HG03280 (cell line): ENCODE results near the gene MEGF11.
A peak's percentile ranks its signal among the peaks of the same experiment; 100 is the strongest.
"Not testable (repeated sequence)": the region's sequence is repeated elsewhere in the genome, so short reads cannot be mapped to it uniquely, and the experiment has no call there.

Experiments used
- ATAC-seq: cut with Tn5 transposase; IDR thresholded peaks from one replicate; pipeline ENCODE4 v1.9.1; 2021; ENCODE audit warnings: mild to moderate bottlenecking, moderate library complexity; ENCODE audit not compliant: unreplicated experiment

MEGF11 gene

GRCh38 chr15:65869954-65870871 is 383.3 kb downstream of the MEGF11 start:
- ATAC-seq, result no peak

GRCh38 chr15:65869126-65869953 is 384.2 kb downstream of the MEGF11 start, which contains the start of gene RAB11A:
Gene RAB11A, plus strand, starts transcription at chr15:65869491. Its CDS starts 95 bp downstream, at chr15:65869586.
- peak; percentile 92 for ATAC-seq

- ATAC-seq, result no peak
Measured at GRCh38 chr15:65868546-65869125, 384.9 kb downstream of the MEGF11 start.

DNA sequence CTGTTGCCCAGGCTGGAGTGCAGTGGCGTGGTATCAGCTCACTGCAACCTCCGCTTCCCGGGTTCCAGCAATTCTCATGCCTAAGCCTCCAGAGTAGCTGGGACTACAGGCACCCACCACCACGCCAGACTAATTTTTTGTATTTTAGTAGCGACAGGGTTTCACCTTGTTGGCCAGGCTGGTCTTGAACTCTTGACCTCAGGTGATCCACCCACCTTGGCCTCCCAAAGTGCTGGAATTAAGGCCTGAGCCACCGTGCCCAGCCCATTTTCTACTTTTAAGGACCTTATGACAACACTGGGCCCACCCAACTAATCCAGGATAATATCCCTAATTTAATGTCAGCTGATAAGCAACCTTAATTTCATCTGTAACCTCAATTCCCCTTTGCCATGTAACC is 385.6 kb downstream of the MEGF11 start:
- not testable (repeated sequence) for ATAC-seq

DNA sequence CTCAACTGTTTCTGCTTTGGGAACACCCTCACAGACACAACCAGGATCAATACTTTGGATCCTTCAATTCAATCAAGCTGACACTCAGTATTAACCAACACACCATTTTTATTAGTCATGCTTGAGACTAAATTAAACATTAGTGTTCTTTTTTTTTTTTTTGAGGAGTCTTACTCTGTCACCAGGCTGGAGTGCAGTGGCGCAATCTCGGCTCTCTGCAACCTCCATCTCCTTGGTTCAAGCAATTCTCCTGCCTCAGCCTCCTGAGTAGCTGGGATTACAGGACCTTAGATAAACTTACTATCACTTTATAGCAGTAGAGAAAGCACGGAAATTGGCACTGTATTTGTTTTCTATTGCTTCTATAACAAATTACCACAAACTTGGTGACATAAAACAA is 386.3 kb downstream of the MEGF11 start:
- no peak for ATAC-seq

DNA sequence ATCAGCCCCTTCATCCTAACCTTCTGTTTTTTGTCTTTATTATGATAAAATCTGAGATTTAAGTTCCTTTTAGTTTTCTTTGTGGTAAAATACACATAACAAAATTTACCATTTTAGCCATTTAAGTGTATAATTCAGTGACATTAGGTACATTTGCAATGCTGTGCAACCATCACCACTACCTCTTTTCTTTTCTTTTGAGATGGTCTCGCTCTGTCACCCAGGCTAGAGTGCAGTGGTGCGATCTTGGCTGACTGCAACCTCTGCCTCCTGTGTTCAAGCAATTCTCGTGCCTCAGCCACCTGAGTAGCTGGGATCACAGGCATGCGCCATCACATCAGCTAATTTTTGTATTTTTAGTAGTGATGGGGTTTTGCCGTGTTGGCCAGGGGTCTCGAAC is 390.4 kb downstream of the MEGF11 start:
- no peak for ATAC-seq

GRCh38 chr15:65862682-65863081 is 390.9 kb downstream of the MEGF11 start:
- peak; percentile 76 for ATAC-seq

DNA sequence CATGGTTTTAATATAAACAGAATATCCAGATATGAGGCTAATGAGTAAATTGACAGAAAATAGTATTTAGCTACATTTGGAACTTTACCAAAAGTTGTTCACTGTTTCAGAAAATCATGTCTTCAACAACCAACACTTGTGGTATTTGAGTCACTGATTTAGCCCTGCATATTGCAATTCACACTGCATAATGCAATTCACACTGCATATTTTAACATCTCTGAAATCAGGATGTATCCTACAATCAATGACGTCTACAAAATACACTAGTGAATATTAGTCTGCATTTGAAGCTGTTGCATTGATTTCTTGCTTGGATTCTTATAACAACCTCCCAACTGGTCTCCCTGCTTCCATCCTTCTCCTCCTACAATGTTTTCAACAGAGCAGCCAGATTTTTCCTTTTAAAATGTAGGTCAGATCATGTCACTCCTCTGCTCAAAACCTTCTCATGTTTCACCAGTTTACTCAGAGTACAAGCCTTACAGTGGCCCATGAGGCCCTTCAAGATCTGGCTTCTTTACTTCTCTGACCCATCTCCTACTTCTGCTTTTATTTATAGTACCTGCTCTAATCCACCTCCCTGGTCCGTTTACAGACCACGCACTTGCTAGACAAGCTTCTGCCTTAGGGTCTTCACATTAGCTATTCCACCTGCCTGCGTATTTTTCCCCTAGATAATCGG is 395.7 kb downstream of the MEGF11 start:
- no peak for ATAC-seq

GRCh38 chr15:65856821-65857455 is 396.6 kb downstream of the MEGF11 start:
- no peak for ATAC-seq

GRCh38 chr15:65851981-65852380 is 401.6 kb downstream of the MEGF11 start:
- ATAC-seq, result no peak

DNA sequence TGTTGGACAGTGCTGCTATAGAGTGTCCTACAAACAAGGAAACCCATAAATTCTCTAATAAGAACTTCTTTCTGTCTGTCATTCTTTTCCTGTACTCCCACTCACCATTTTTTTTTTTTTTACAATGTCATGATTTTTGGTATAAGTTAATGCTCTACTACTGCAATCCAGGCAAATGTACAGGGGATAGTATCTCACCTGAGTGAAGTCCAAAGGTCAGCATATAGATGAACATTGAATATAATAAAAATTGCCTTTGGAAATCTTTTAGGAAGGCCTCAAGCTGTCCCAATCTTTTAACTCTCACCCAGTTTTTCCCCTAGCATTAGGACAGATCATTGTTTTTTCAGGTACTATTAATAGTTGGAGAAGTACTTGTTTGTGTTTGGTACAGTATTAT is 405.6 kb downstream of the MEGF11 start:
- no peak for ATAC-seq

GRCh38 chr15:65845826-65846519 is 407.6 kb downstream of the MEGF11 start:
- ATAC-seq, result no peak
